Measurements from ENCODE around the gene CYB5R4. TPM values are rescaled to one million over a fixed set of nuclear protein-coding genes. Genes with fewer than 3 reads are reported as not detected.

Gene CYB5R4
- total RNA-seq, 1 experiment from 2014 or later = 17.5 TPM

DNA sequence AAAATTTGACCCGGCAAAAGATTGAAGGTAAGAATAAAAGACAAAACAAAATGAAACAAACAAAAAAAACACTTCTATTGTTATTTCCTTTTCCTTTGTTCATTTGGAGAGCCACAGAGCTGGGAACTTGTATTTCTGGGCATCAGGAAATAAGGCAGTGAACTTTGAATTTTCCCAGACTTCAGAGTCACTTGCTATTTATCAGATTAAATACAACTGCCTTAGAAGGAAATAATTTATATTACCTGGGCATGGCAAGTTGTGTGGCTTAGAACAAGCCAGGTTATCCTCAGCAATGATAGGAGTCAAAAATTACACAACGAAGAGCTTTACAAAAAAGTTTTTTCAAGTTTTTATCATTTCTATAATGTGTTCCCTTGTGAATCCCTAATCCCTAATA is 153.9 kb downstream of the CYB5R4 start:
- H3K14ac ChIP-seq (ENCODE audit: insufficient read depth, low read length) = no peak overlapping the region
- H3K4me2 ChIP-seq (ENCODE audit: insufficient read depth, insufficient read length, low read length) = no peak overlapping the region
- H3K23ac ChIP-seq (ENCODE audit: insufficient read length, low read depth, low read length) = no peak overlapping the region
- H3K4ac ChIP-seq (ENCODE audit: low read depth, low read length) = no peak overlapping the region
- H3K56ac ChIP-seq (ENCODE audit: insufficient read length, low read depth, low read length) = no peak overlapping the region
- no peaks in the 10 kb centered on the region for H3K79me1 ChIP-seq (ENCODE audit: insufficient read depth, low read depth, low read length, poor library complexity, severe bottlenecking)
- H3K18ac ChIP-seq (ENCODE audit: insufficient read length, low read depth, low read length) = no peak overlapping the region
- no peak overlapping the region for H2BK5ac ChIP-seq (ENCODE audit: insufficient read length, low read length)
- H2BK20ac ChIP-seq (ENCODE audit: low read depth, low read length, poor library complexity, severe bottlenecking) = no peak overlapping the region
- H3K23me2 ChIP-seq (ENCODE audit: insufficient read length, low read depth, low read length, poor library complexity, severe bottlenecking) = no peaks in the 10 kb centered on the region
- no peak overlapping the region for H3K27ac ChIP-seq (ENCODE audit: insufficient read length, low read depth, low read length)
- H2BK120ac ChIP-seq (ENCODE audit: low read depth, low read length, poor library complexity, severe bottlenecking) = no peak overlapping the region
- Mint-ChIP-seq H3K4me1 (peaks cover 3 to 6% of the 10 kb centered on the region in 2 experiments; a peak in 3 of 4 replicates), H3K27ac (no peak overlapping the region), H3K27me3 (ENCODE audit: low read depth) (no peaks in the 10 kb centered on the region), H3K9me3 (no peaks in the 10 kb centered on the region), H3K36me3 (ENCODE audit: insufficient read depth in 1 of 3, low read depth in 3 of 3) (no peaks in the 10 kb centered on the region), H3K4me3 (no peak overlapping the region)
- H4K5ac ChIP-seq (ENCODE audit: insufficient read length, low read depth, low read length) = no peak overlapping the region
- no peaks in the 10 kb centered on the region for H3K9me3 ChIP-seq (ENCODE audit: control insufficient read depth, low read depth, low read length)
- no peak overlapping the region for H2BK15ac ChIP-seq (ENCODE audit: low read depth, low read length)
- H3T11ph ChIP-seq (ENCODE audit: low read length) = no peak overlapping the region
- H3K79me2 ChIP-seq (ENCODE audit: insufficient read depth, low read length) = no peaks in the 10 kb centered on the region
- H4K20me1 ChIP-seq (ENCODE audit: control insufficient read depth, insufficient read depth, insufficient read length) = no peaks in the 10 kb centered on the region
- DNase-seq = no peak
- no peak overlapping the region for H2AK5ac ChIP-seq (ENCODE audit: insufficient read length, low read length)
- WGBS (ENCODE audit: extremely low coverage, insufficient read length, low lambda C conversion rate) = no CpG with 5 or more reads among the region's 2 CpGs
- TF ChIP-seq, protein P1, sequence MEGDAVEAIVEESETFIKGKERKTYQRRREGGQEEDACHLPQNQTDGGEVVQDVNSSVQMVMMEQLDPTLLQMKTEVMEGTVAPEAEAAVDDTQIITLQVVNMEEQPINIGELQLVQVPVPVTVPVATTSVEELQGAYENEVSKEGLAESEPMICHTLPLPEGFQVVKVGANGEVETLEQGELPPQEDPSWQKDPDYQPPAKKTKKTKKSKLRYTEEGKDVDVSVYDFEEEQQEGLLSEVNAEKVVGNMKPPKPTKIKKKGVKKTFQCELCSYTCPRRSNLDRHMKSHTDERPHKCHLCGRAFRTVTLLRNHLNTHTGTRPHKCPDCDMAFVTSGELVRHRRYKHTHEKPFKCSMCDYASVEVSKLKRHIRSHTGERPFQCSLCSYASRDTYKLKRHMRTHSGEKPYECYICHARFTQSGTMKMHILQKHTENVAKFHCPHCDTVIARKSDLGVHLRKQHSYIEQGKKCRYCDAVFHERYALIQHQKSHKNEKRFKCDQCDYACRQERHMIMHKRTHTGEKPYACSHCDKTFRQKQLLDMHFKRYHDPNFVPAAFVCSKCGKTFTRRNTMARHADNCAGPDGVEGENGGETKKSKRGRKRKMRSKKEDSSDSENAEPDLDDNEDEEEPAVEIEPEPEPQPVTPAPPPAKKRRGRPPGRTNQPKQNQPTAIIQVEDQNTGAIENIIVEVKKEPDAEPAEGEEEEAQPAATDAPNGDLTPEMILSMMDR (conservative IDR thresholded peaks at IDR 0.05) = no peak
- no peak overlapping the region for H4K8ac ChIP-seq (replicated peaks; ENCODE audit: insufficient read length, low read depth, low read length)
- H2AFZ ChIP-seq (ENCODE audit: low read length) = no peak overlapping the region
- no peaks in the 10 kb centered on the region for H3K27me3 ChIP-seq (ENCODE audit: insufficient read depth, low read length)
- H3K9ac ChIP-seq (ENCODE audit: extremely low read depth, insufficient read length, low read length) = no peak overlapping the region
- H4K91ac ChIP-seq (ENCODE audit: insufficient read length, low read depth, low read length) = no peak overlapping the region
- peaks cover 2% of the 10 kb centered on the region; the same call in 1 of the 2 replicates for H3K4me1 ChIP-seq (ENCODE audit: insufficient read depth, low read length)
- H2BK12ac ChIP-seq (ENCODE audit: insufficient read length, low read depth, low read length) = no peak overlapping the region

All from H9 (cell line).